Fibroblast of the aortic adventitia (primary cell): ENCODE measurements around the gene SMPD2. TPM values are rescaled to one million over a fixed set of nuclear protein-coding genes. Genes with fewer than 3 reads are reported as not detected.

Source experiments
- DNase-seq: peaks from one replicate; pipeline ENCODE4 v3.0.0-alpha.2; 2010; ENCODE audit warnings: low read depth
- H3K4me3 ChIP-seq: 2 replicates; pipeline ENCODE4 v1.5.1; 2011; ENCODE audit warnings: low read depth, mild to moderate bottlenecking, control low read depth, low read length, moderate library complexity
- CTCF ChIP-seq: IDR thresholded peaks from 2 replicates; pipeline ENCODE4 v1.5.1; 2011; ENCODE audit warnings: mild to moderate bottlenecking, low read length, control low read depth, inconsistent platforms; ENCODE audit not compliant: insufficient read depth
- total RNA-seq: library from RNA; depleted of rRNA; stranded (reverse); fragments of >200 nt; gene quantifications from 2 replicates; pipeline ENCODE4 v1.2.3, GENCODE V29; 2012; ENCODE audit warnings: low replicate concordance

The SMPD2 gene
- total RNA-seq, 1 donor, result 14.6 TPM

GRCh38 chr6:109484122-109484521, 43.6 kb downstream of the SMPD2 start:
- TF ChIP-seq CTCF, result no peak
- H3K4me3 ChIP-seq, result no peak overlapping the region
- peak; percentile 30 for DNase-seq

- no peak overlapping the region for H3K4me3 ChIP-seq
- no peak for DNase-seq
- TF ChIP-seq CTCF, result no peak
These were observed 44.9 kb downstream of the SMPD2 start for GRCh38 chr6:109485266-109485935.

- no peak for TF ChIP-seq CTCF
- no peak overlapping the region for H3K4me3 ChIP-seq
- DNase-seq, result no peak
These were observed 45.5 kb downstream of the SMPD2 start for GRCh38 chr6:109486068-109486467.

- H3K4me3 ChIP-seq, result no peak overlapping the region
- no peak for TF ChIP-seq CTCF
- DNase-seq, result no peak
These were observed 47.5 kb downstream of the SMPD2 start for GRCh38 chr6:109488001-109488400.

GRCh38 chr6:109490713-109491112, 50.2 kb downstream of the SMPD2 start:
- no peak for TF ChIP-seq CTCF
- no peak for DNase-seq

GRCh38 chr6:109491207-109491938, 50.8 kb downstream of the SMPD2 start:
- DNase-seq, result no peak
- no peak overlapping the region for H3K4me3 ChIP-seq
- no peak for TF ChIP-seq CTCF

More at GRCh38 chr6:109490713-109491112, 50.2 kb downstream of the SMPD2 start:
- no peak overlapping the region for H3K4me3 ChIP-seq

Other genes with a start within 250 kb of the SMPD2 start
- gene CD164, start 58.3 kb upstream of the SMPD2 start, total RNA-seq, result 177 and 287 TPM in 2 replicates
- gene PPIL6, start 96 bp upstream of the SMPD2 start, total RNA-seq, result 0.65 and 5.8 TPM in 2 replicates
- 21.7 and 48.1 TPM in 2 replicates for gene MICAL1, start 15.0 kb downstream of the SMPD2 start, total RNA-seq
- gene ZBTB24, start 42.5 kb downstream of the SMPD2 start, total RNA-seq, result 4.3 and 9.8 TPM in 2 replicates